ENCODE data around the gene AOC2.
"Not testable (repeated sequence)": the region's sequence is repeated elsewhere in the genome, so short reads cannot be mapped to it uniquely, and the experiment has no call there.

Gene AOC2

DNA sequence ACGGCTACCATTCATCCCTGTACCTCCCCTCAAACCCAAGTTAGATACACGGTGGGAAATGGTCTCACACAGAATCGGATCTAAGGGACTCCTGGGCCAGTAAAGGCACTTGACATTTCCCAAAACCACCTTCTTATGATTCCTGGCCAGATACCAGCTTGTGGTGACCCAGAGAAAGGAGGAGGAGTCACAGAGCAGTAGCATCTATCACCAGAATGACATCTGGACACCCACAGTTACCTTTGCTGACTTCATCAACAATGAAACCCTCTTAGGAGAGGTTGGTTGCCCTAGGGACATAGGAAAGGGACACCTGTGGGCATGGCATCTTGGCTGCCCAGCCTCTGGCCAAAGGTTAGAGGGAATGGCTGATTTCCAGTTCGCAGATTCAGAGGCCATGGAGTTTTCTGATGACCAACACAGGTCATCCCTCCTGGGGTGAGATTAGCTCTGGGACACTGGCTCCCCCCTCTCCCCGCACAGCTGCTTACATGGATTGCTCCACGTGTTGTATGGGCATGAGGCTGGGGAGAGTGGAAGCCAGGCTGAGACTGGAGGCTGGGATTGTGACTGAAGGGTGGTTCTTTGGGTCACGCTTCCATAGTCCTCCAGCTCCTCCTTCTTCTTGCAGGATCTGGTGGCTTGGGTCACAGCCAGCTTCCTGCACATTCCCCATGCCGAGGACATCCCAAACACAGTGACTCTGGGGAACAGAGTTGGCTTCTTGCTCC, 5.2 kb downstream of the AOC2 start:
- no peak for TF ChIP-seq CTCF (conservative IDR thresholded peaks at IDR 0.05; ENCODE audit: low read depth, low read length)
- no peak for DNase-seq (ENCODE audit: low read depth)
- no peak overlapping the region for H3K4me3 ChIP-seq (ENCODE audit: low read depth, low read length)

DNA sequence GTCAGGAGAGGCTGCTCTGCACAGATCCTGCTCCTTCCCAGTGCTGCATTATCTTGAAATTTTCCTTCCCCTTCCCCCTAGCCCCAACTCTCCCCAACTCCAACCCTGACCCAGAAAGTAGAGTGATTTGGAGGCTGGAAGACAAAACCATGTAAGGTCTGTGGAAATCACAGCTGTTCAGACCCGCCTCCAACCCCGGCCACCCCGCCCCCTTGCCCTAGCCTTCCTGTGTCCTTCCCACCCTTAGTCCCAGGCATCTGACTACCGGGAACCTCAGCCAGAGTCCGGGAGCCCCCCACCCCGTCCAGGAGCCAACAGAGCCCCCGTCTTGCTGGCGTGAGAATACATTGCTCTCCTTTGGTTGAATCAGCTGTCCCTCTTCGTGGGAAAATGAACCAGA, 6.6 kb downstream of the AOC2 start, which contains the start of gene AOC3:
Gene AOC3, plus strand, starts transcription at position 246 of the 400 bp plus-strand sequence. Its CDS starts 145 bp downstream, at position 391.
- no peak for DNase-seq (ENCODE audit: low read depth)
- no peak within 1 kb of the TSS for H3K4me3 ChIP-seq (ENCODE audit: low read depth, low read length)
- no peak for TF ChIP-seq CTCF (conservative IDR thresholded peaks at IDR 0.05; ENCODE audit: low read depth, low read length)

DNA sequence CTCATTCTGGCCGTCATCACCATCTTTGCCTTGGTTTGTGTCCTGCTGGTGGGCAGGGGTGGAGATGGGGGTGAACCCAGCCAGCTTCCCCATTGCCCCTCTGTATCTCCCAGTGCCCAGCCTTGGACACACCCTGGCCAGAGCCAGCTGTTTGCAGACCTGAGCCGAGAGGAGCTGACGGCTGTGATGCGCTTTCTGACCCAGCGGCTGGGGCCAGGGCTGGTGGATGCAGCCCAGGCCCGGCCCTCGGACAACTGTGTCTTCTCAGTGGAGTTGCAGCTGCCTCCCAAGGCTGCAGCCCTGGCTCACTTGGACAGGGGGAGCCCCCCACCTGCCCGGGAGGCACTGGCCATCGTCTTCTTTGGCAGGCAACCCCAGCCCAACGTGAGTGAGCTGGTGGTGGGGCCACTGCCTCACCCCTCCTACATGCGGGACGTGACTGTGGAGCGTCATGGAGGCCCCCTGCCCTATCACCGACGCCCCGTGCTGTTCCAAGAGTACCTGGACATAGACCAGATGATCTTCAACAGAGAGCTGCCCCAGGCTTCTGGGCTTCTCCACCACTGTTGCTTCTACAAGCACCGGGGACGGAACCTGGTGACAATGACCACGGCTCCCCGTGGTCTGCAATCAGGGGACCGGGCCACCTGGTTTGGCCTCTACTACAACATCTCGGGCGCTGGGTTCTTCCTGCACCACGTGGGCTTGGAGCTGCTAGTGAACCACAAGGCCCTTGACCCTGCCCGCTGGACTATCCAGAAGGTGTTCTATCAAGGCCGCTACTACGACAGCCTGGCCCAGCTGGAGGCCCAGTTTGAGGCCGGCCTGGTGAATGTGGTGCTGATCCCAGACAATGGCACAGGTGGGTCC, 7.2 kb downstream of the AOC2 start:
- H3K4me3 ChIP-seq (ENCODE audit: low read depth, low read length); DNase-seq (ENCODE audit: low read depth): not testable (repeated sequence)

DNA sequence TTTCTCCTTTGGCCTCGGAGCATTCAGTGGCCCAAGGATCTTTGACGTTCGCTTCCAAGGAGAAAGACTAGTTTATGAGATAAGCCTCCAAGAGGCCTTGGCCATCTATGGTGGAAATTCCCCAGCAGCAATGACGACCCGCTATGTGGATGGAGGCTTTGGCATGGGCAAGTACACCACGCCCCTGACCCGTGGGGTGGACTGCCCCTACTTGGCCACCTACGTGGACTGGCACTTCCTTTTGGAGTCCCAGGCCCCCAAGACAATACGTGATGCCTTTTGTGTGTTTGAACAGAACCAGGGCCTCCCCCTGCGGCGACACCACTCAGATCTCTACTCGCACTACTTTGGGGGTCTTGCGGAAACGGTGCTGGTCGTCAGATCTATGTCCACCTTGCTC, 8.0 kb downstream of the AOC2 start:
- no peak for DNase-seq (ENCODE audit: low read depth)
- TF ChIP-seq CTCF (conservative IDR thresholded peaks at IDR 0.05; ENCODE audit: low read depth, low read length): no peak
- H3K4me3 ChIP-seq (ENCODE audit: low read depth, low read length): no peak overlapping the region

DNA sequence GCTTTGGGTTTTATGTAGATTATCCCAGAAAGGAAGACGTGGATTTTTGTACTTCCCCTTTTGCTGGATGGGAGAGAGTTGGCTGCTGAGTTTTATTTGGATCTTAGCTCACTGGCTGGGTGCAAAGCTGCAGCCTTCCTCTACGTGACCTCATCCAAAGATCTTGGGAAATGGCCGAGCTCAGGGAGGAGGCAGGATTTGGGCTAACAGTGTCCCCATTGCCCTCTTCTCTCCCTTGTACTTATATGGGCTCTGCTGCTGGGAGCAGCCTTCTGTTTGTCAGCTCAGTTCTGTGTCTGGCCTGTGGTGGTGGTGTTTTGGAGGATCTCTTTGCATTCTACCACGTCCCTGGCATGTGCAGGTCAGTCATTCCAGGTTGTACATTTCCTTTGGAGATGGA, 8.6 kb downstream of the AOC2 start:
- no peak for DNase-seq (ENCODE audit: low read depth)
- no peak overlapping the region for H3K4me3 ChIP-seq (ENCODE audit: low read depth, low read length)
- TF ChIP-seq CTCF (conservative IDR thresholded peaks at IDR 0.05; ENCODE audit: low read depth, low read length): no peak

GRCh38 chr17:42853597-42853967, 9.2 kb downstream of the AOC2 start:
- no peak overlapping the region for H3K4me3 ChIP-seq (ENCODE audit: low read depth, low read length)
- no peak for TF ChIP-seq CTCF (conservative IDR thresholded peaks at IDR 0.05; ENCODE audit: low read depth, low read length)
- DNase-seq (ENCODE audit: low read depth): no peak

- no peak for TF ChIP-seq CTCF (conservative IDR thresholded peaks at IDR 0.05; ENCODE audit: low read depth, low read length)
- H3K4me3 ChIP-seq (ENCODE audit: low read depth, low read length): no peak overlapping the region
- no peak for DNase-seq (ENCODE audit: low read depth)
Measured at GRCh38 chr17:42853968-42854790, 9.8 kb downstream of the AOC2 start.

Measured in choroid plexus epithelial cell (primary cell).